Gastrocnemius medialis (tissue), 4 donors: ENCODE data around the gene GSG1L.

Source experiments
- CTCF ChIP-seq, 5 experiments: fragments of 450-650 bp in 3 of 5; fragments of 200-600 bp in 2 of 5; sonication (generic) in 2 of 5; IDR thresholded peaks in 4 of 5; conservative IDR thresholded peaks in 1 of 5; 1 replicate in 4 of 5; 2 replicates in 1 of 5; pipeline ENCODE4 v1.5.1; 2016 to 2019; ENCODE audit warnings: antibody characterized with exemption in 5 of 5, mild to moderate bottlenecking in 3 of 5, moderate library complexity in 3 of 5
- POLR2A ChIP-seq, 2 donors: fragments of 450-650 bp; IDR thresholded peaks; one replicate each; pipeline ENCODE4 v1.6.1; 2017; ENCODE audit warnings: antibody characterized with exemption in 2 of 2, mild to moderate bottlenecking in 2 of 2, moderate library complexity in 2 of 2

- TF ChIP-seq CTCF (IDR thresholded peaks at IDR 0.05 in 4 of 5, conservative IDR thresholded peaks at IDR 0.05 in 1 of 5): no peak
- TF ChIP-seq POLR2A (IDR thresholded peaks at IDR 0.05): no peak
These were observed 321.2 kb downstream of the GSG1L start for GRCh38 chr16:27742333-27742732.
